ENCODE data around the gene CHAT. TPM values are rescaled to one million over a fixed set of nuclear protein-coding genes. Genes with fewer than 3 reads are reported as not detected.

The CHAT gene
- 0.14 TPM in 1 of 2 replicates, not detected in the other for total RNA-seq

DNA sequence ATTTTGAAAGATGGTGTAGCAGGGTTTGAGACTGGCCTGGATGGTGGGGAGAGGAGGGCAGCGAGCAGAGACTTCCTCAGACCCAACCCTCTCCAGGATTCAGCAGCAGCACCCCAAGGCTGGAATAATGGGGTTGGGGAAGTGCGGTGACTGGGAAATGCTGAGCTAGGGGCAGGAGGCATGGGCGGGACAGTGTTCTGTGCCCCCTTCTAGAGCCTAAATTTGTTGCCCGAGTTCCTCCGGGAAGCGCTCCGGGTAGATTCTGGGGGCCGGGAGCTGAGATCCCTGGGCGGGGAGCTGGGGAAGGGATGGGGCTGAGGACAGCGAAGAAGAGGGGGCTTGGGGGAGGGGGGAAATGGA, at the start of gene CHAT:
CHAT (plus strand) TSS at position 156 of the 360 bp plus-strand sequence; CDS start at position 309, 153 bp downstream.
- intact Hi-C loops (cut with micrococcal nuclease): no loop called here

DNA sequence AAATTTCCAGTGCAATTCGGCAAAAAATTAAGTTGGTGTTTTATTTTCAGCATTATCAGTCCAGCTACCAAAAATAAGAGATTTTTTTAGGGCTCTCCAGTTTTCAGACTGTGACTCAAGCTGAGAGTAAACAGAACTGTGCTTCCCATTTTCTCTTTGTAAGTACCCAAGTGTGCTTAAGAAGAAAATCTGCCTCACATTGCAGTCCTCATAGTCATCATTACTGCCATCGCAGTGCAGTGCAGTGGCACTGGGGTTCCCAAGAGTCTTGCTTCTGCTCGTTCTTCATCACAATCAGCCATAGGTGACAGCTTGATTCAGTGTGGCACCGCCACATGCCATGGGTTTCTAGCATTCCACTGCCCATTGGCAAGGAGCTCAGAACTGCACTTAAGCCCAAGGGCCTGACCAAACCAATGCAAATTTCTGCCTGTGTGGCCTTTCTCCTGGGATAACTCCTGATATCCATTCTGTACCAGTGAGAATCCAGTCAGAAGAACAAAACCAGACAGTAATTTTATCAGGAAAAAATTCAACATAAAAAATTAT, 49.3 kb upstream of the CHAT start:
- intact Hi-C loops (cut with micrococcal nuclease): no loop called here

DNA sequence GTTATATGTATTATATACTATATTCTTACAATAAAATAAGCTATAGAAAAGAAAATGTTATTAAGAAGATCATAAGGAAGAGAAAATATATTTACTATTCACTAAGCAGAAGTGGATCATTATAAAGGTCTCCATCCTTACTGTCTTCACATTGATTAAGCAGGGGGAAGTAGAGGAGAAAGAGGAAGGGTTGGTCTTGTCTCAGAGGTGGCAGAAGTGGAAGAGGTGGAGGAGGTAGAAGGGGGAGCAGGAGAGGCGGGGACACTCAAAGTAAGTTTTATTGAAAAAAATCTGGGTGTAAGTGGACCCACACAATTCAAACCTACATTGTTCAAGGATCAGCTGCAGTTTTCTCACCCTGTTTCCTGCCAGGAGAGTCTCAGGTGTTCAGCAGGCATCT, 46.0 kb upstream of the CHAT start:
- intact Hi-C loops (cut with micrococcal nuclease): loop anchor here (1.0 kb wide), 1 partner anchor 29 kb away; the partner anchor contains the start of gene ERCC6

DNA sequence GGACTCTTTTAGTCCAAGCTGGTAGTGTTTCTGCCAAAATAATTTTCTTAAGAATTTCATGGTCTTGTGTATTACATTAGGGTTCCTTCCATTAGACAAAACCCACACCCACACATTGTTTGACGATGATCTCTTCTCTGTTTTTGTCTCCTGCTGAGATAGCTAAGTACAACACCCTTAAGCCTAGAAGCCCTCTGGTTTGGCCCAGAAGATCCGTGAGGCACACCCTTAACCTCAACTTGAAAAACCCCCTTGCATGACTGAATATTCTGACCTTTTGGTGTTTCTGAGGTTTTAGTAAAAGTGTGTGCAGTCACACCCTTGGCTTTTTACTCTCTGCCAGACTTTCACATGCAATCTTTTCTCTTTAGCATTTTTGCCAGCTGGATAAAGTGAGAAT, 45.6 kb upstream of the CHAT start:
- intact Hi-C loops (cut with micrococcal nuclease): loop anchor here (1.0 kb wide), 1 partner anchor 29 kb away; the partner anchor contains the start of gene ERCC6

DNA sequence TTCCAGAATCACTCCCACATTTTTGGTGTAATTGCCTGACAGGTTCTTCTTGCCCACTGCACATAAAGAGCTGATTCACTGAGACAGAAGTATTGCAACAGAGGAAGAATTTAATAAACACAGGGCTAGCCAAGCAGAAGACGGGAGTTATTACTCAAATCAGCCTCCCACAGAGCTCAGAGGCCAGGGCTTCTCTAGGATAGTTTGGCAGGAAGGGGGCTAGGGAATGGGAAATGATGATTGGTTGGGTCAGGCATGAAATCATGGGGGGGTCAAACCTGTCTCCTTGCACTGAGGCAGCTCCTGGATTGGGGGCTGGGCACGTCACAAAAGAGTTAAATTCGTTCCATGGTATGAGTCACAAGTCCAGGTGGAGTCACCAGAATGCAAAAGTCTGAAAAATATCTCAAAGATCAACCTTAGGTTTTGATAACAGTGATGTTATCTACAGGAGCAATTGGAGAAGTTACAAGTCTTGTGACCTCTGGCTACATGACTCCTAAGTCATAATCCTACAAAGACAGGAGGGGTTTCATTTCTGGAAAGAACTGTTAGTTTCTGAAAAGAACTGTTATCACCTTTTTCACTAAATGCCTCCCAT, 44.7 kb upstream of the CHAT start:
- intact Hi-C loops (cut with micrococcal nuclease): no loop called here

DNA sequence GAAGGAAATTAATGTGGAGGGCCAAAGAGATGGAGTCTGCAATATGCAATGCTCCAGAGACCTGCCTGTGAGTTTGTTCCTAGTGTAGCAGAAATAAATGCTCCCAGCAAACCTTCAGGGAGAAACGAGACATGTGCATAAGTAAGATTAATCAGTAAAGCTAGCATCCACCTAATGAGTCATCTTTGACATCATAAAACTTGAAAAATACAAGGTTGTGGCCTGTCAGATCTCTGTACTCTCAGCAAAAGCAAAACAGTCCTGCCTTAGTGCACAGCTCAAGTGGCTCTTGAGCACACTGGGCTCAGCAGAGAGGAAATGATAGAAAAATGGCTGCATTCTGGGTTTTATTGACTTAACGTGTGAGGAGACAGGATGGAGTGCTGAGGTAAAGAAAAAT, 42.4 kb upstream of the CHAT start:
- intact Hi-C loops (cut with micrococcal nuclease): no loop called here

DNA sequence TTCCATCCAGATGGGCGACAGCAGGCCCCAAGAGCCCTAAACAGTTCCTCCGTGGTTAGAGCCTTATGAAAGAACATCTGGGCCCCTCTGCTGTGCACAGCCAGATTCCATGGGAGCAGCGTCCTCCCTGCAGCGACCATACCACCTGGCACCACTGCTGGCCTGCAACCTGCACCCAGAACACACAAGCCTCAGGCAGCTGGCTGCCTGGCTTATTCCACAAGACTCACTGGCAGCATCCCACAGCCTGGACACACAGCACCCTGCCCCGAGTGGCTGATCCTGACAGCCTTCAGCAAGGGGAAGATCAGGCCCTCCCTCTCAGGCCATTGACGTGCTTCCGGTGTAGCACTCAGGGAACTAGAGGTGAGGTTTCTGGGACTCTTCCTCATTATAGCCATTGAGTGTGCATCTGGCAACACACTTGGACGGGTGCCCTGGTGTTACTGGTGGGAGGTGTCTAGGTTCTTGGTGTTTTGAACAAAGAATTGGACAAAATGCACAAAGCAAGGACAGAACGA, 41.2 kb upstream of the CHAT start:
- intact Hi-C loops (cut with micrococcal nuclease): no loop called here

DNA sequence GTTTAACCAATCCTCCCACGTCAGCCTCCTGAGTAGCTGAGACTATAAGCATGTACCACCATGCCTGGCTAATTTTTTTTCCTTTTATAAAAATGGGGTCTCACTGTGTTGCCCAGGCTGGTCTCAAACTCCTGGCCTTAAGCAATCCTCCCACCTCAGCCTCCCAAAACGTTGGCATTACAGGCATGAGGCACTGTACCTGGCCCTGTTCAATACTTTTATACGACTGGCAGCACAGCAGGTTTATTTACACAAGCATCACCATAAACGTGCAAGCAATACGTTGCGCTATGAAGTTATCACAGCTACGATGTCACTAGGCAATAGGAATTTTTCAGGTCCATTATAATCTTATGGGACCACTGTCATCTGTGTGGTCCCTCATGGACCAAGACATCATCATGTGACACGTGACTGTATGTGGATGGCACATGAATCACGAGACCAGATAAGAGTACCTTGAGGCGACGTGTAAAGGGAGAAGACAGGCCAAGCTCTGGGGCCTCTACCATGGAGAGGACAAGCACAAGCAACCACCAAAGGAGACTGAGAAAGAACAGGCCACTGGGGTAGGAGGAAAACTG, 38.3 kb upstream of the CHAT start:
- intact Hi-C loops (cut with micrococcal nuclease): no loop called here

DNA sequence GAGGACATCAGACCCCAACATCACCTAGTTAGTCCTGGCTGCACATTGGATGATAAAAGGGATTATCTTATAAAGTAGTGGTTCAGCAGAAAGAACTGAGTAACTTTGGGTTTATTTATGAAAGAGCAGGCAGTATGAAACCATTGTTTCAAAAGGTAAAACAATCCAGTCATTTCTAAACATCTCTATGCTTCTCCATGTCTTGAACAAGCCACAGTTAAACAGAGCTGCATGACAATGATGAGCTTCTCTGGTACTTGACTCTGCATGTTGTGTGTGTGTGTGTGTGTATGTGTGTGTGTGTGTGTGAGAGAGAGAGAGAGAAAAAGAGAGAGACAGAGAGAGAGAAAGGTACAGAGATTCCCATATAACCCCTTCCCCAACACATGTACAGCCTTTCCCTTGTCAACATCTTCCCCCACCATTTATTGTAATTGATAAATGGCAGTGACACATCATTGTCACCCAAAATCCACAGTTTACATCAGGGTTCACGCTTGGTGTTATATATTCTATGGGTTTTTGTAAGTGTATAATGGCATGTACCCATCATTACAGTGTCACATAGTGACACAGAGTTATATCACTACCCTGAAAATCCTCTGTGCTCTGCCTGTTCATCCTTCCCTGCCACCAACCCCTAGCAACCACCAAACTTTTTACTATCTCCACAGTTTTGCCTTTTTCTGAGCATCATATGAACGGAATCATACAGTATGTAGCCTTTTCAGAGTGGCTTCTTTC, 36.5 kb upstream of the CHAT start:
- intact Hi-C loops (cut with micrococcal nuclease): no loop called here

DNA sequence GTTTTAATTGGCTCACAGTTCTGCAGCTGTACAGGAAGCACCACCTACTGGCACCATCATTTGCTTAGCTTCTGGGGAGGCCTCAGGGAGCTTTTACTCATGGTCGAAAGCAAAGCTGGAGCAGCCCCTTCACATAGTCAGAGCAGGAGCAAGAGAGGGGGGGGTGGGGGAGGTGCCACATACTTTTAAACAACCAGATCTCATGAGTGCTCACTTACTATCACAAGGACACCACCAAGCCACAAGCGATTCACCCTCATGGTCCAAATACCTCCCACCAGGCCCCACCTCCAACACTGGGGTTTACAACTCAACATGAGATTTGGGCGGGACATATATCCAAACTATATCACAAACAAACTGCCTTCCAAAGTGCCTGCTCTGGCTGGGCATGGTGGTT, 35.4 kb upstream of the CHAT start:
- intact Hi-C loops (cut with micrococcal nuclease): no loop called here

DNA sequence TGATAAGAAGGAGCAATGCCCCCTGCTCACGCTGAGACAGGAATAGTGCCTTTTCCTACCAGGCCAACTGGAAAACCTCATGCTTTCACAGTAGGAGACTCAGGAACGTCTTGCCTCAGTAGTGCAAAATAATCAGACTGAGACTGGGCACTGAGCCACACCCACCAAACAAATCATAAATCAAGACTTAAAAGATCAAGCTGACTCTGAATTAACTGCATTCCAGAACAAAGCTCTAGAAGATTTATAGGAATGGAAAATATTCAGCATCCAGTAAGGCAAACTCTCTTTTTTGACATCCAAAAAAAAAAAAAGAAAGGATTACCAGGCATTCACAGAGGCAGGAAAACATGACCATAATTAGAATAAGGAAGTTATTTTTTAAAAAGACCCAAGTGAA, 34.2 kb upstream of the CHAT start:
- intact Hi-C loops (cut with micrococcal nuclease): no loop called here

DNA sequence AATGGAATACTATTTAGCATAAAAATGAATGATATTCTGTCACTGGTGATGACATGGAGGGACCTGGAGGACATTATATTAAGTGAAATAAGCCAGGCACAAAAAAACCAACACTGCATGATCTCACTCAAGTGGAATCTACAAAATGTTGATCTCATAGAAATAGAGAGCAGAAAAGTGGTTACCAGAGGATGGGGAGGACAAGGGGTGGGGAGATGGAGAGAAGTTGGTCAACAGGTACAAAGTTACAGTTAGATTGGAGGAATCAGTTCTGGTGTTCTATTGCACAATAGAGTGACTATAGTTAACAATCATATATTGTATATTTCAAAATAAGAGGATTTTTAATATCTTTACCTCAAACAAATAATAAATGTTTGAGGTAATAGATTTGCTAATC, 28.4 kb upstream of the CHAT start:
- intact Hi-C loops (cut with micrococcal nuclease): no loop called here

DNA sequence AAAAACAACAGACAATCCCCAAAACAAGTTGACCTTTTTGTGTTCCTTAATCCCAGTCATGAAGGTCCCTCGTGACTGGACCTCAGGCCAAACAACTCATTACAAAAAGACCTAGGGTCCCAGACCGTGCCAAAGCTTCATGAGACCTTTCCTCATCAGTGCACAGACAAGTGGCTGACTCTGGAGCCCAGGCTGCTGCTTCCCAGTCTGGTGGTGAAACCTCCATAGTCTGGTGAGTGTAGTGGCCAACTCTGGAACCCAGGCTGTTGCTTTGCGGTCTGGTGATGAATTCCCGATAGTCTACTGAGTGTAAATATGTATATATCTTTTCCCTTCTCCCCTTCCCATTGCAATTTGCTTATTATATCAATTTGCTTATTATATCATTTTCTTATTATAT, 25.9 kb upstream of the CHAT start:
- intact Hi-C loops (cut with micrococcal nuclease): no loop called here

DNA sequence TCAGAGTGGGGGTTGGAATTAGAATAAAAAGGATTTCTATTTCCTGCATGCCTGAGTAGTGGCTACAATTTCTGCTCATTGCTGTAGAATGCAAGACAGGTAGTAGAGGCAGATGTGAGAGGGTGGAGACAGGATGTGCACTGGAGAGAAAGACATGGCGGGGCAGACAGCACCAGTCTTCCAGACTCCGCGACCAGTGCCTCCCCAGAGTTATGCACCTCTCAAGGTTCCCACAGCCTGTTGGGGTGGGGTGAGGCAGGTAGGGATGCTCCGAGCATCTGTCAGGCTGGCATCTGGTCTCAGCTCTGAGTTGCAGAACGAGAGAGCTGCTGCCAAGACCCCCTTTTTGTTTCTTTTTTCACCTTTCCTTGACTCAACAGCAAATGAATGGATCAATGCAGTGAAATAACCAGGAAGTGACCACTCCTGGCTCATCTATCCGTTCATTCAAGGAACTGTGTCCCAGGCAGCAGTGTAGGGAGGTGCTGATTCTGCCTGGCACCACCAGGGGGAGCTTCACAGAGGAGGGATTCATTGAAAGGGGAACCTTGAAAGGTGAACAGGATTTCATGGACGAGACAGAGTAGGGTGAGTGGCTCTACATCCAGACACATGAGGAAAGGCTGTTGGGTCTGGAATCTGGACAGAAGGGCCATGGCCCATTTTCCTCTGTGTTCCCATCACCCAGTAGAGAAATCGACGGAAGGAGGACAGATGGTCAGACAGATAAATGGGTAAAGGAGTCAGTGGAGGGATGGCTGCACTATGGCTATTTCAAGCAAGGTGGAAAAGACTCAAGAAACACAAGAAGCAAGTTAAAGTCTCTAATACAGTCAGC, 20.9 kb upstream of the CHAT start:
- intact Hi-C loops (cut with micrococcal nuclease): loop anchor here (10.0 kb wide), 1 partner anchor 302 kb away; no protein-coding TSS in a partner anchor

DNA sequence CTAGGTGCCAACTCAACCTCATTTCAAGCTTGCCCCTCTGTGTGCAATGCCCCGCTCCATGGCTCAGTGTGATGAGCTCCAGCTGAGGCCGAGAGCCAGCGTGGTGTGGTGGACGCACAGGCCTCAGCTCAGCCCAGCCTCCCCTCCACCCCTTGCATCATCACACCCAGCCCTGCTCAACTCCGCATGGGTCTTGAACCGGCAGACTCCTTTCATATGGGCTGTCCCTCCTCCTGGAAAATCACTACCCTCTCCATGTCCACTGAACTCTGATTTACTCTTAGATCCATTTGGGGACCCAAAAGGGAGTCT, 20.3 kb upstream of the CHAT start:
- intact Hi-C loops (cut with micrococcal nuclease): loop anchor here (10.0 kb wide), 1 partner anchor 301 kb away; no protein-coding TSS in a partner anchor

DNA sequence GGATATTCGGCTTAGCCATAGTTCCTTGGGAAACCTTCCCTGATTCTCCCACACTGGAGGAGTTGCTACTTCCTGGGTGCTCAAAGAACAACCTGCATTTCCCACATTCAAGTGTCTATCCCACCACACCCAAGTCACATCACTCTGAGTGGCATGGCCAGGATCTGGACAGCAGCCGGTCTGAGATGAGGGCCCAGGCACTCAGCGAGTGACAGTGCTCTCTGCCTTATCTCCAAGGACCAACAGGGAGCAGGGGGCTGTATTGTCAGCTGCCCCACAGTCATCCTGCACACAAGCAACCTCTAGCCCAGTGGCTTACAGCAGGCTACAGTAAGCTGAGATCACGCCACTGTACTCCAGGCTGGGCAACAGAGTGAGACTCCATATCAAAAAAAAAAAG, 19.8 kb upstream of the CHAT start:
- intact Hi-C loops (cut with micrococcal nuclease): loop anchor here (2.0 to 10.0 kb wide), 2 partner anchors 301 to 631 kb away; no protein-coding TSS in a partner anchor

DNA sequence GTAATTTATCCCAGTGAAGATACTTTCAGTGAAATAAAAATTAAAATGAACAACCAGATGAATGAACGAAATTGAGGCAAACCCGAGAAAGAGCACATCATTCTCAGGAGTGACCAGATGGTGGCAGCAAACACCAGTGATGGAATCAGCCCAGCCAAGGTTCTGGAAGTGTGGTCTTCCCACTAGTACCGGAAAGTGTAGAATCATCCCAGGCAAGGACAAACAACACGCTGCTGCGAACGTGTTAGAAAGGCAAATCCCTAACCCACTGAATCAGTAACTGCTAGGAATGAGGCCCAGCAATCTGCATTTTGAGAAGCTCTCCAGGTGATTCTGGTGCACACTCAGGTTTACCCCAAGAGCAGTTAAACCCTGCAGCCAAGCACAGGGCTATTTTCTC, 19.2 kb upstream of the CHAT start:
- intact Hi-C loops (cut with micrococcal nuclease): loop anchor here (2.0 to 10.0 kb wide), 2 partner anchors 300 to 630 kb away; no protein-coding TSS in a partner anchor

DNA sequence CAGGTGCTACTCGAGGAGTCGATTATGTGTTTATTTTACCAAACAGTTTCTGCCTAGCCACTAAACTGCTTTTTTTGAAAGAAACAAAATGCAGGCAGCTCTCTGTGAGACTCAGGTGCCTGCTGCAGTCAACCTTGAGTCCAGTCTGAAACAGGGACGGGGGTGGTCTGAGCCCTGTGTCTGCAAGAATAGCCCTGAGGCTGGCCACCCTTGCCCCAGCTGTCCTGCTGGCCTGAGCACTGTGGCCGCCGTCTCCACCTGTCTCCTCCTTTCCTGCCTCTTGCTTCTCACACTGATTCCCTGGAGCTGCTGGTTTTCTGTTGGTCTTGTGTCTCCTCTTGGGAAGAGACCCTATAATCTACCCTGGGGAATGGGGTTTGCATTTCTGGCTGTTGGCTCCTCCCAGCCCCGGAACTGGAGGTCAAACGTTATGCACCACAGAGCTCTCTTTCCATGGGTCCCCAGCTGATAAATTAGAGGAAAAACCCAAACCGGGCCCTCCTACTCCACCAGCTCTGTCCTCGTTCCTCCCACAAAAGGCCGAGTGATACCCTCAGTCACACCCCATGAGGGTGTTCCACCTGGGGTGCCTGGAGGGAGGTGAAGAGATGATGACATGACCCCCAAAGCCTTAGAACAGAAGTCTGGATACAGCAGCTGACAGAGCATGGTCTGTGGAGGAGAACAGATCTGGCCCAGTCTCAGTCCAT, 18.7 kb upstream of the CHAT start:
- intact Hi-C loops (cut with micrococcal nuclease): loop anchor here (2.0 to 10.0 kb wide), 2 partner anchors 300 to 630 kb away; no protein-coding TSS in a partner anchor

DNA sequence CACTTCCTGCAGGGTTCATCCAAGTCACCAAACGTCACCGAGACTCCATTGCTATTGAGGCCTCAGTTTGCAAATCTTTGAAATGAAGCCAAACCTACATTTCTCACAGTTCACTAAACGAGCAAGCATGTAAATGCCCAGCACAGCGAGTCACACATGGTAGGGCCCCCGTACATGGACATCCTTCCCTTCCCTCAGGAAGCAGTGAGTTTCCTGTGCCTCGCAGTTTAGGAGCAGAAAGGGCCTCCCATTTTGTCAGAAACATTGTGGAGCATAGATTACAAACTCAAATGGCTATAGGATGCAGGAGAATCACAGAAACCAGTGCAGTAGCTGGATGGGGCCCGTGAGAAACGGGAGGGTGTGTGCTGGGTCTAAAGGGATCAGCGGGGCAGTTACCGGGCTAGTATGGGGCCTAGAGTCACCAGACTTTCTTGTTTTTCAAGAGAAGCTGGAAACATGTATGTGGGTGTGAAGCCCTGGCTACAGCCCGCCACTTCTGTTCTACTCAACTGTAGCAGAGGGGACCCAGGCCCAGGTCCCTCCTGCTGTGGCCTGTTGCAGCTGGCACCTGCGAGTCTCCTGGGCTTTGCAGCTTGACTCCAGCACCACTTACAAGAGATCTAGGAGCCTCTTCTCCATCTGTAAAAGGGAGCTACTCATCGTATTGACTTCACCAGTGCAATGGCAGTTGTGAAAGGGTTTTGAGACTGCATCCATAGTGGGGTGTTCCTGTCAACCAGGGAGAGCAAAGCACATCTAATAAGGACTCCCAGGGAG, 17.9 kb upstream of the CHAT start:
- intact Hi-C loops (cut with micrococcal nuclease): loop anchor here (2.0 to 10.0 kb wide), 2 partner anchors 299 to 629 kb away; no protein-coding TSS in a partner anchor

DNA sequence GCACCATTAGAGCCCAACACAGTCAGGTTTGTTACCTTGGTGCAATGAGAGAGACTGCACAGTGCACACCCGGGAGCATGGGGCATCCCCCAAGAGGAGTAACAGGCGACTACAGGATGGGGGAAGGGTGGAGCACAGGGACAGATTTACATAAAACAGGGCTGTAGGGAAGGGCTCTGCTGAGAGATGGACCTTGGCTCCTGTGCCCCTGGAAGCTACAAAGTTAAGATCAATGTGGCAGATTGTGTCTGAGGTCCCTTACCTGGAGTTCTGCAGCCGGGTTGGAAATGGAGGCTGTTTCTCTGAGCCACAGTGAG, 17.4 kb upstream of the CHAT start:
- intact Hi-C loops (cut with micrococcal nuclease): loop anchor here (10.0 kb wide), 1 partner anchor 298 kb away; no protein-coding TSS in a partner anchor

Measured in T-helper 2 cell treated with Interferon-gamma antibody and Interleukin-4, amounts not matched to agents 100 ng/mL and 5 ng/mL, for 36 hours (primary cell).